Measurements from ENCODE around the gene CHMP2A.
A peak's percentile ranks its signal among the peaks of the same experiment; 100 is the strongest.

Gene CHMP2A

GRCh38 chr19:58559275-58560006 is 4.5 kb upstream of the CHMP2A start (continued):
- TF ChIP-seq PATZ1 (tag by site-specific recombination; IDR thresholded peaks at IDR 0.05) (peak; percentile 90), ZNF37A (tag by site-specific recombination; IDR thresholded peaks at IDR 0.05) (no peak), ZNF157 (tag by site-specific recombination; IDR thresholded peaks at IDR 0.05) (no peak), ZNF768 (tag by site-specific recombination; IDR thresholded peaks at IDR 0.05) (0 out of 2 replicates have a peak, but pooled peaks have one; percentile 37), ZNF416 (tag by site-specific recombination; IDR thresholded peaks at IDR 0.05) (no peak), ZNF843 (tag by site-specific recombination; IDR thresholded peaks at IDR 0.05) (peak; percentile 60; the same call in 1 of the 2 replicates), REPIN1 (tag by site-specific recombination; IDR thresholded peaks at IDR 0.05; ENCODE audit: low read depth) (no peak), ZNF513 (tag by site-specific recombination; IDR thresholded peaks at IDR 0.05) (0 out of 2 replicates have a peak, but pooled peaks have one; percentile 4), ZNF114 (tag by site-specific recombination; IDR thresholded peaks at IDR 0.05) (no peak), ZNF529 (tag by site-specific recombination; IDR thresholded peaks at IDR 0.05; ENCODE audit: insufficient replicate concordance) (no peak), ZFHX2 (tag by site-specific recombination; conservative IDR thresholded peaks at IDR 0.05) (peak; percentile 91), ZNF2 (tag by site-specific recombination; IDR thresholded peaks at IDR 0.05) (peak; percentile 84), ZNF560 (tag by site-specific recombination; IDR thresholded peaks at IDR 0.05; ENCODE audit: borderline replicate concordance) (no peak), ZSCAN18 (tag by site-specific recombination; IDR thresholded peaks at IDR 0.05) (0 out of 2 replicates have a peak, but pooled peaks have one; percentile 24), RBAK (tag by site-specific recombination; IDR thresholded peaks at IDR 0.05) (no peak), ZBTB8A (tag by site-specific recombination; IDR thresholded peaks at IDR 0.05) (no peak)
- TF ChIP-seq, protein P1, sequence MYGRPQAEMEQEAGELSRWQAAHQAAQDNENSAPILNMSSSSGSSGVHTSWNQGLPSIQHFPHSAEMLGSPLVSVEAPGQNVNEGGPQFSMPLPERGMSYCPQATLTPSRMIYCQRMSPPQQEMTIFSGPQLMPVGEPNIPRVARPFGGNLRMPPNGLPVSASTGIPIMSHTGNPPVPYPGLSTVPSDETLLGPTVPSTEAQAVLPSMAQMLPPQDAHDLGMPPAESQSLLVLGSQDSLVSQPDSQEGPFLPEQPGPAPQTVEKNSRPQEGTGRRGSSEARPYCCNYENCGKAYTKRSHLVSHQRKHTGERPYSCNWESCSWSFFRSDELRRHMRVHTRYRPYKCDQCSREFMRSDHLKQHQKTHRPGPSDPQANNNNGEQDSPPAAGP (tag by site-specific recombination; IDR thresholded peaks at IDR 0.05), result no peak
- TF ChIP-seq, protein P2, sequence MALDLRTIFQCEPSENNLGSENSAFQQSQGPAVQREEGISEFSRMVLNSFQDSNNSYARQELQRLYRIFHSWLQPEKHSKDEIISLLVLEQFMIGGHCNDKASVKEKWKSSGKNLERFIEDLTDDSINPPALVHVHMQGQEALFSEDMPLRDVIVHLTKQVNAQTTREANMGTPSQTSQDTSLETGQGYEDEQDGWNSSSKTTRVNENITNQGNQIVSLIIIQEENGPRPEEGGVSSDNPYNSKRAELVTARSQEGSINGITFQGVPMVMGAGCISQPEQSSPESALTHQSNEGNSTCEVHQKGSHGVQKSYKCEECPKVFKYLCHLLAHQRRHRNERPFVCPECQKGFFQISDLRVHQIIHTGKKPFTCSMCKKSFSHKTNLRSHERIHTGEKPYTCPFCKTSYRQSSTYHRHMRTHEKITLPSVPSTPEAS (tag by site-specific recombination; IDR thresholded peaks at IDR 0.05), result peak; percentile 59; the same call in 1 of the 2 replicates
- TF ChIP-seq, protein P3, sequence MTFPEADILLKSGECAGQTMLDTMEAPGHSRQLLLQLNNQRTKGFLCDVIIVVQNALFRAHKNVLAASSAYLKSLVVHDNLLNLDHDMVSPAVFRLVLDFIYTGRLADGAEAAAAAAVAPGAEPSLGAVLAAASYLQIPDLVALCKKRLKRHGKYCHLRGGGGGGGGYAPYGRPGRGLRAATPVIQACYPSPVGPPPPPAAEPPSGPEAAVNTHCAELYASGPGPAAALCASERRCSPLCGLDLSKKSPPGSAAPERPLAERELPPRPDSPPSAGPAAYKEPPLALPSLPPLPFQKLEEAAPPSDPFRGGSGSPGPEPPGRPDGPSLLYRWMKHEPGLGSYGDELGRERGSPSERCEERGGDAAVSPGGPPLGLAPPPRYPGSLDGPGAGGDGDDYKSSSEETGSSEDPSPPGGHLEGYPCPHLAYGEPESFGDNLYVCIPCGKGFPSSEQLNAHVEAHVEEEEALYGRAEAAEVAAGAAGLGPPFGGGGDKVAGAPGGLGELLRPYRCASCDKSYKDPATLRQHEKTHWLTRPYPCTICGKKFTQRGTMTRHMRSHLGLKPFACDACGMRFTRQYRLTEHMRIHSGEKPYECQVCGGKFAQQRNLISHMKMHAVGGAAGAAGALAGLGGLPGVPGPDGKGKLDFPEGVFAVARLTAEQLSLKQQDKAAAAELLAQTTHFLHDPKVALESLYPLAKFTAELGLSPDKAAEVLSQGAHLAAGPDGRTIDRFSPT (tag by site-specific recombination; IDR thresholded peaks at IDR 0.05), result peak; percentile 90
